Thyroid gland (tissue), 4 donors: Measurements from ENCODE around the gene KCTD1.

Experiments used
- CTCF ChIP-seq, 6 experiments: fragments of 200-600 bp in 3 of 6; fragments of 450-650 bp in 3 of 6; sonication (generic) in 3 of 6; IDR thresholded peaks; one replicate each; pipeline ENCODE4 v1.5.1; 2016 to 2019; ENCODE audit warnings: antibody characterized with exemption in 6 of 6, mild to moderate bottlenecking in 2 of 6, inconsistent platforms in 1 of 6, moderate library complexity in 1 of 6
- POLR2A ChIP-seq, 2 donors: fragments of 450-650 bp; IDR thresholded peaks; one replicate each; pipeline ENCODE4 v1.6.1; 2017; ENCODE audit warnings: antibody characterized with exemption in 2 of 2, mild to moderate bottlenecking in 2 of 2, moderate library complexity in 1 of 2

GRCh38 chr18:26417190-26417589 is 131.2 kb downstream of the KCTD1 start:
- TF ChIP-seq CTCF (IDR thresholded peaks at IDR 0.05) (no peak), POLR2A (IDR thresholded peaks at IDR 0.05) (no peak)
